Measurements from ENCODE around the gene ARSG. TPM values are rescaled to one million over a fixed set of nuclear protein-coding genes. Genes with fewer than 3 reads are reported as not detected.
A peak's percentile ranks its signal among the peaks of the same experiment; 100 is the strongest.

ARSG gene
- total and polyA plus RNA-seq, 5 donors from 2014 or later: 10.3 to 21.8 (median 13.2) TPM

GRCh38 chr17:68334393-68334792, 43.1 kb downstream of the ARSG start:
- no peak overlapping the region for H3K4me3 Mint-ChIP-seq
- H3K9me3 ChIP-seq (ENCODE audit: control insufficient read depth in 2 of 2, low read length in 2 of 2): peaks cover 0 to 7% of the 10 kb centered on the region in 2 experiments
- peaks cover under 1 to 7% (median 5%) of the 10 kb centered on the region in 4 donors for H3K4me1 Mint-ChIP-seq
- H3K4me3 ChIP-seq (ENCODE audit: low read depth, low read length): no peak overlapping the region
- H3K36me3 ChIP-seq (ENCODE audit: control insufficient read depth, insufficient read depth, low read length): no peaks in the 10 kb centered on the region
- H3K36me3 Mint-ChIP-seq: peaks cover 2% of the 10 kb centered on the region
- no peaks in the 10 kb centered on the region for H3K27me3 ChIP-seq (ENCODE audit: control insufficient read depth, insufficient read depth, low read length)
- H3K9me3 Mint-ChIP-seq: peaks cover 0 to 18% (median 0%) of the 10 kb centered on the region in 7 donors
- no peak for ATAC-seq (ENCODE audit: low read depth in 2 of 2)
- peak overlapping the region in 1 of 3 donors; percentile 67 for H3K27ac Mint-ChIP-seq
- DNase-seq: no peak
- H3K27ac ChIP-seq (ENCODE audit: insufficient read depth, low read length, poor library complexity, severe bottlenecking): no peak overlapping the region
- no peaks in the 10 kb centered on the region for H3K27me3 Mint-ChIP-seq
- H3K4me1 ChIP-seq (ENCODE audit: control insufficient read depth, insufficient read depth, low read length, poor library complexity, severe bottlenecking): peaks cover 1% of the 10 kb centered on the region

GRCh38 chr17:68341482-68341881, 50.2 kb downstream of the ARSG start:
- H3K27ac Mint-ChIP-seq: peak overlapping the region in 2 of 3 donors; percentile 47 to 64
- H3K27me3 Mint-ChIP-seq: no peaks in the 10 kb centered on the region
- H3K4me3 ChIP-seq (ENCODE audit: low read depth, low read length): no peak overlapping the region
- peaks cover 32% of the 10 kb centered on the region for H3K4me1 ChIP-seq (ENCODE audit: control insufficient read depth, insufficient read depth, low read length, poor library complexity, severe bottlenecking)
- no peaks in the 10 kb centered on the region for H3K27me3 ChIP-seq (ENCODE audit: control insufficient read depth, insufficient read depth, low read length)
- peaks cover 29 to 45% (median 40%) of the 10 kb centered on the region in 4 donors for H3K4me1 Mint-ChIP-seq
- no peaks in the 10 kb centered on the region for H3K36me3 ChIP-seq (ENCODE audit: control insufficient read depth, insufficient read depth, low read length)
- no peaks in the 10 kb centered on the region for H3K9me3 ChIP-seq (ENCODE audit: control insufficient read depth in 2 of 2, low read length in 2 of 2)
- no peak overlapping the region for H3K4me3 Mint-ChIP-seq
- DNase-seq (no peak), ATAC-seq (ENCODE audit: low read depth in 2 of 2) (no peak)
- H3K36me3 Mint-ChIP-seq: no peaks in the 10 kb centered on the region
- peaks cover 0 to 2% (median 0%) of the 10 kb centered on the region in 7 donors for H3K9me3 Mint-ChIP-seq
- no peak overlapping the region for H3K27ac ChIP-seq (ENCODE audit: insufficient read depth, low read length, poor library complexity, severe bottlenecking)

GRCh38 chr17:68343976-68344375, 52.7 kb downstream of the ARSG start:
- Mint-ChIP-seq H3K27me3 (no peaks in the 10 kb centered on the region), H3K27ac (peak overlapping the region; percentile 63 to 96 (median 93)), H3K4me3 (peak overlapping the region; percentile 6 to 74 (median 32)), H3K36me3 (no peaks in the 10 kb centered on the region), H3K4me1 (peaks cover 30 to 69% (median 54%) of the 10 kb centered on the region in 4 donors), H3K9me3 (peaks cover 0 to 2% (median 0%) of the 10 kb centered on the region in 7 donors)
- H3K27me3 ChIP-seq (ENCODE audit: control insufficient read depth, insufficient read depth, low read length): no peaks in the 10 kb centered on the region
- no peaks in the 10 kb centered on the region for H3K36me3 ChIP-seq (ENCODE audit: control insufficient read depth, insufficient read depth, low read length)
- peaks cover 57% of the 10 kb centered on the region for H3K4me1 ChIP-seq (ENCODE audit: control insufficient read depth, insufficient read depth, low read length, poor library complexity, severe bottlenecking)
- H3K9me3 ChIP-seq (ENCODE audit: control insufficient read depth in 2 of 2, low read length in 2 of 2): no peaks in the 10 kb centered on the region
- H3K4me3 ChIP-seq (ENCODE audit: low read depth, low read length): no peak overlapping the region
- no peak overlapping the region for H3K27ac ChIP-seq (ENCODE audit: insufficient read depth, low read length, poor library complexity, severe bottlenecking)
- DNase-seq (no peak), ATAC-seq (ENCODE audit: low read depth in 2 of 2) (no peak)

GRCh38 chr17:68344701-68345136, 53.4 kb downstream of the ARSG start:
- no peaks in the 10 kb centered on the region for H3K36me3 ChIP-seq (ENCODE audit: control insufficient read depth, insufficient read depth, low read length)
- H3K9me3 ChIP-seq (ENCODE audit: control insufficient read depth in 2 of 2, low read length in 2 of 2): no peaks in the 10 kb centered on the region
- peak overlapping the region; percentile 79 for H3K27ac ChIP-seq (ENCODE audit: insufficient read depth, low read length, poor library complexity, severe bottlenecking)
- Mint-ChIP-seq H3K4me1 (peaks cover 30 to 71% (median 56%) of the 10 kb centered on the region in 4 donors), H3K9me3 (peaks cover 0 to 2% (median 0%) of the 10 kb centered on the region in 7 donors), H3K4me3 (peak overlapping the region; percentile 8 to 79 (median 66)), H3K36me3 (no peaks in the 10 kb centered on the region), H3K27me3 (no peaks in the 10 kb centered on the region), H3K27ac (peak overlapping the region; percentile 74 to 96 (median 93))
- H3K27me3 ChIP-seq (ENCODE audit: control insufficient read depth, insufficient read depth, low read length): no peaks in the 10 kb centered on the region
- peaks cover 60% of the 10 kb centered on the region for H3K4me1 ChIP-seq (ENCODE audit: control insufficient read depth, insufficient read depth, low read length, poor library complexity, severe bottlenecking)
- ATAC-seq (ENCODE audit: low read depth in 2 of 2): peak; percentile 53 to 56
- peak; percentile 10 to 64 (median 30) for DNase-seq
- H3K4me3 ChIP-seq (ENCODE audit: low read depth, low read length): peak overlapping the region; percentile 57

- H3K36me3 ChIP-seq (ENCODE audit: control insufficient read depth, insufficient read depth, low read length): no peaks in the 10 kb centered on the region
- DNase-seq: peak; percentile 21 to 91 (median 67)
- H3K4me3 Mint-ChIP-seq: peak overlapping the region; percentile 59 to 91 (median 84)
- peak overlapping the region; percentile 58 for H3K4me3 ChIP-seq (ENCODE audit: low read depth, low read length)
- no peaks in the 10 kb centered on the region for H3K27me3 ChIP-seq (ENCODE audit: control insufficient read depth, insufficient read depth, low read length)
- H3K27ac ChIP-seq (ENCODE audit: insufficient read depth, low read length, poor library complexity, severe bottlenecking): peak overlapping the region; percentile 79
- H3K36me3 Mint-ChIP-seq: no peaks in the 10 kb centered on the region
- H3K9me3 ChIP-seq (ENCODE audit: control insufficient read depth in 2 of 2, low read length in 2 of 2): no peaks in the 10 kb centered on the region
- ATAC-seq (ENCODE audit: low read depth in 2 of 2): peak; percentile 84 to 85
- peaks cover 18 to 76% (median 50%) of the 10 kb centered on the region in 4 donors for H3K4me1 Mint-ChIP-seq
- peaks cover 0 to 2% (median 0%) of the 10 kb centered on the region in 7 donors for H3K9me3 Mint-ChIP-seq
- no peaks in the 10 kb centered on the region for H3K27me3 Mint-ChIP-seq
- peak overlapping the region; percentile 93 to 98 (median 96) for H3K27ac Mint-ChIP-seq
- peaks cover 70% of the 10 kb centered on the region for H3K4me1 ChIP-seq (ENCODE audit: control insufficient read depth, insufficient read depth, low read length, poor library complexity, severe bottlenecking)
Observed at GRCh38 chr17:68346448-68346847, 55.2 kb downstream of the ARSG start.

- peak overlapping the region; percentile 93 to 98 (median 96) for H3K27ac Mint-ChIP-seq
Observed at GRCh38 chr17:68347380-68347779, 56.1 kb downstream of the ARSG start.

GRCh38 chr17:68349157-68349556, 57.9 kb downstream of the ARSG start:
- no peaks in the 10 kb centered on the region for H3K36me3 ChIP-seq (ENCODE audit: control insufficient read depth, insufficient read depth, low read length)
- no peaks in the 10 kb centered on the region for H3K27me3 ChIP-seq (ENCODE audit: control insufficient read depth, insufficient read depth, low read length)
- ATAC-seq (ENCODE audit: low read depth in 2 of 2) (peak in 1 of 2 donors; percentile 27), DNase-seq (peak in 2 of 3 donors; percentile 31 to 75)
- Mint-ChIP-seq H3K27ac (peak overlapping the region; percentile 38 to 96 (median 89)), H3K27me3 (no peaks in the 10 kb centered on the region), H3K9me3 (peaks cover 0 to 2% (median 0%) of the 10 kb centered on the region in 7 donors), H3K36me3 (no peaks in the 10 kb centered on the region), H3K4me3 (peak overlapping the region; percentile 24 to 77 (median 47)), H3K4me1 (peaks cover 15 to 89% (median 52%) of the 10 kb centered on the region in 4 donors)
- no peaks in the 10 kb centered on the region for H3K9me3 ChIP-seq (ENCODE audit: control insufficient read depth in 2 of 2, low read length in 2 of 2)
- H3K4me3 ChIP-seq (ENCODE audit: low read depth, low read length): peak overlapping the region; percentile 63
- H3K4me1 ChIP-seq (ENCODE audit: control insufficient read depth, insufficient read depth, low read length, poor library complexity, severe bottlenecking): peaks cover 92% of the 10 kb centered on the region
- H3K27ac ChIP-seq (ENCODE audit: insufficient read depth, low read length, poor library complexity, severe bottlenecking): no peak overlapping the region

More at GRCh38 chr17:68347380-68347779, 56.1 kb downstream of the ARSG start:
- no peak for ATAC-seq (ENCODE audit: low read depth in 2 of 2)
- H3K36me3 Mint-ChIP-seq: no peaks in the 10 kb centered on the region
- Histone ChIP-seq H3K27ac (ENCODE audit: insufficient read depth, low read length, poor library complexity, severe bottlenecking) (peak overlapping the region; percentile 79), H3K4me3 (ENCODE audit: low read depth, low read length) (peak overlapping the region; percentile 58), H3K36me3 (ENCODE audit: control insufficient read depth, insufficient read depth, low read length) (no peaks in the 10 kb centered on the region), H3K9me3 (ENCODE audit: control insufficient read depth in 2 of 2, low read length in 2 of 2) (no peaks in the 10 kb centered on the region), H3K4me1 (ENCODE audit: control insufficient read depth, insufficient read depth, low read length, poor library complexity, severe bottlenecking) (peaks cover 78% of the 10 kb centered on the region), H3K27me3 (ENCODE audit: control insufficient read depth, insufficient read depth, low read length) (no peaks in the 10 kb centered on the region)
- H3K4me1 Mint-ChIP-seq: peaks cover 17 to 84% (median 52%) of the 10 kb centered on the region in 4 donors
- H3K9me3 Mint-ChIP-seq: peaks cover 0 to 2% (median 0%) of the 10 kb centered on the region in 7 donors
- H3K4me3 Mint-ChIP-seq: peak overlapping the region; percentile 34 to 87 (median 70)
- DNase-seq: no peak
- H3K27me3 Mint-ChIP-seq: no peaks in the 10 kb centered on the region

GRCh38 chr17:68351395-68351794, 60.1 kb downstream of the ARSG start:
- Histone ChIP-seq H3K4me3 (ENCODE audit: low read depth, low read length) (no peak overlapping the region), H3K27ac (ENCODE audit: insufficient read depth, low read length, poor library complexity, severe bottlenecking) (no peak overlapping the region), H3K36me3 (ENCODE audit: control insufficient read depth, insufficient read depth, low read length) (no peaks in the 10 kb centered on the region), H3K9me3 (ENCODE audit: control insufficient read depth in 2 of 2, low read length in 2 of 2) (no peaks in the 10 kb centered on the region), H3K4me1 (ENCODE audit: control insufficient read depth, insufficient read depth, low read length, poor library complexity, severe bottlenecking) (peaks cover 92% of the 10 kb centered on the region), H3K27me3 (ENCODE audit: control insufficient read depth, insufficient read depth, low read length) (no peaks in the 10 kb centered on the region)
- Mint-ChIP-seq H3K4me3 (peak overlapping the region in 1 of 4 donors; percentile 18), H3K9me3 (no peaks in the 10 kb centered on the region), H3K27ac (peak overlapping the region in 2 of 3 donors; percentile 36 to 82), H3K4me1 (peaks cover 13 to 89% (median 51%) of the 10 kb centered on the region in 4 donors), H3K36me3 (no peaks in the 10 kb centered on the region), H3K27me3 (no peaks in the 10 kb centered on the region)
- DNase-seq (no peak), ATAC-seq (ENCODE audit: low read depth in 2 of 2) (no peak)
